Putamen (tissue), 1 donor: Measurements from ENCODE around the gene SNX18.

Experiments
- DNase-seq: peaks from one replicate; pipeline ENCODE4 v3.0.0-alpha.2; 2016; ENCODE audit warnings: low spot score

The SNX18 gene

DNA sequence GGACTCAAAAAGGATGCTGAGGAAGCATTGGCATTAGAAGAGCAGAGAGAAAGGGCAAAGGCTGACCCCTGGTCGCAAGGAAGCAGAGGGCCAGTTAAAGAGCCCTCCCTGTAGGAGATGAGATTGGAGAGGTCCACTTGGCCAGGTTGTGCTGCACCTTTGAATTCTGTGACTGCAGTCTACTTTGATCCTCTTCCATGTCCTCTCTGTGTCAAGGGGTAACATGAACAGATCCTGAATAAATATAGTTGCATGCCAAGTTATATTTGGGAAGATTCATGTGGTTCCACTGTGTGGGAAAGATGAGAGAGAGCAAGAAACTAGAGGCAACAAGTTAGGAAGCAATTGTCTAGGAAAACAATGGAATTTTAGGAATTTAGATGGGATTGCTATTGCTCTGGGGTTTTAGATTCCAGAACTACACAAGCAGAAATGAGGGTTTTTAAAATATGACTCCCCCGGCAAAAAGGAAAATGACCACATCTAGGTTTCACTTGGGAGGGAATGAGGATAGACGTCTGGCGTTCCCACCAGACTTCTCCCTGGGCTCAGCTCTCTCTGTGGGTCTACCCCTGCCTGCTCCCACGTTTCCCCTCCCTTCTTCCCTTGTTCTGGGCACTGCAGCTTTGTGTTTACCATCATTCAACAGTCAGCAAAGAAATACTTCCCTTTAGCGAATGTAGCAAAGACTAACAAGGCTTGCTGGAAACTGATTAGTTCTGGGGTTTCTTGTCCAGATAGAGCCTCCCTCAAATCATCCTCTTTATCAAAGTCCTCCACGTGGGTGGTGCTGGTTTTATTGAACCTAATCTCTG, 63.6 kb downstream of the SNX18 start:
- no peak for DNase-seq

DNA sequence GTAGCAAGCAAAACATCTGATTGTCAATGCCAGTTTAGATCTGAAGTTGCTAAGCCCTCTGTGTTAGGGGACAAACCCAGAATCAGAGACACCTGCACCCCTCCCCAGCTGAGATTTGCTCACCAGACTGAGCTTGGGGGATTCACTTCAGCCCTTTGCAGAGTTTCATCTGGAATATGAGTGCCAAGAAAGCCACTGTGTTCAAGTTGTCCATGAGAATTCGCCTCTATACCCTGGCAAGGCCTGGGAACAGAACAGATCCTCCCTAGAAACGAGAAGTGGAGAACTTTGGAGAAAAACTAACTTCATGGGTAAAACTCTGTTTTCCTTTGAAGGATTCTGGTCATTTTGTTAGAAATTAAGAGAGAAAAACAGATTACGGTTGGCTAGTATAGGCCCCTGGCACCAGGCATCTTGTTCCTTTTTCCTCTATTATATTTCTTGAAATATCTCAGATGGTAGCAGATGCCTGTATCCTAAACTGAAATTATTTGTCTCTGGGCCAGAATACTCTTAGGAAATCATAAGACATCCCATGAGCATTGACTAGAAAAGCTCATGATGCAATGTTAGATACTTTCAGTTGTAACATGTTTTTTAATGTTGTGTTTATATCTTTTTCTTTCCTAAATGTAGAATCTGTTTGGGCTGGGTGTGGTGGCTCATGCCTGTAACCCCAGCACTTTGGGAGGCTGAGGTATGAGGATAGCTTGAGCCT, 64.4 kb downstream of the SNX18 start:
- DNase-seq: no peak

DNA sequence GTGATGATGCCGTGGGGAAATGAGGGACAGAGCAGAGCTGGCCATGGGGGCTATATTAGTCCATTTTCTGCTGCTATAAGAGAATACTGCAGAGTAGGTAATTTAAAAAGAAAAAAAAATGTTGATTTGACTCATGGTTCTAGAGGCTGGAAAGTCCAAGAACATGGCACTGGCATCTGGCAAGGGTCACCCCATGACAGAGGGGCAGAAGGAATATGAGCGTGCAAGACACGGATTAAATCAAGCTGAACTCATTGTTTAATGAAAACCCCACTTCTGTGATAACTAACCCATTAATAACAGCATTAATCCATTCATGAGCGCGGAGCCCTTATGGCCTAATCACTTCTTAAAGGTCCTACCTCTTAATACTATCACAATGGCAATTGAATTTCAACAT, 68.8 kb downstream of the SNX18 start:
- no peak for DNase-seq

DNA sequence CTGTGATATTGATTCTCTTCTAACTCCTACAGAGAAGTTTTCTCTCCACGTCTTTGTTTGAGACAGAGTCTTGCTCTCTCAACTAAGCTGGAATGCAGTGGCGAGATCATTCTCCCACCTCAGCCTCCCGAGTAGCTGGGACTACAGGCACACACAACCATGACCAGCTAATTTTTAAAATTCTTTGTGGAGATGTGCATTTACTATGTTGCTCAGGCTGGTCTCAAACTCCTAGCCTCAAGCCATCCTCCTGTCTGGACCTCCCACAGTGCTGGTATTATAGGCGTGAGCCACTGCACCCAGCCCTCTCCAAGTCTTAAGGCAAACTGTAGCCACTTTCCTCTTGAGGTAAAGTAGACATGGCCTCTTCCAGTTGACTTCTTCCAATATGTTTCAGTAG, 72.2 kb downstream of the SNX18 start:
- DNase-seq: no peak

DNA sequence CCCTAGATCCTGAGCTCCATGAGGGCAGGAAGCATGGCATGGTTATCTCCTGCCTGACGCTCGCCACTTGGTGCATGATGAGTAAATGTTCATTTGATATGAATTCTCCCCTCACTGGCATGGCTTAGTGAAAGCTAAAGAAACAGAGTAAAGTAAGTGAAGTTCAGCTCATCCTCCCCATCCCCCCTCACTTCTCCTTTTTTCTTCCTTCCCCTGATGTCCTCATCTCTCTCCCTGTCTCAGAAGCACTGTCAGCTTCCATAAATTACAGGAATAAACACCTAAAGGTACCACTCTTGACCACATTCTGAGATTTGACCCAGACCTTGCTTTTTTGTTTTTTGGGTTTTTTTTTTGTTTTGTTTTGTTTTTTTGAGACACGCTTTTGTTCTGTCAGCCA, 73.3 kb downstream of the SNX18 start:
- no peak for DNase-seq

DNA sequence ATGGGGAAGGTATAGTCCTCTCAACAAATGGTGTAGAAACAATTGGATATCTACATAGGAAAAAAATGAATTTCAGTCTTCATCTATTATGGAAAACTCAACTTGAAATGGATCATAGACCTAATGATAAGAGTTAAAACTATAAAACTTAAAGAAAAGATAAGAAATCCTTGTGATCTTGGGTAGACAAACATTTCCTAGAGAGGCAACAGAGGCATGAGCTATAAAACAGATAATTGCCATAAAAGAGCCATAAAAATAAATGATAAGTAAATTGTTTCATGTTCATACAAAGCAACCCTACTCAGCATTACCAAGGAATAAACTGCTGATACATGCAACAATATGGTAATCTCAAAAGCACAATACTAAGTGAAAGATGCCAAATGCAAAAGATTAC, 76.2 kb downstream of the SNX18 start:
- DNase-seq: no peak

DNA sequence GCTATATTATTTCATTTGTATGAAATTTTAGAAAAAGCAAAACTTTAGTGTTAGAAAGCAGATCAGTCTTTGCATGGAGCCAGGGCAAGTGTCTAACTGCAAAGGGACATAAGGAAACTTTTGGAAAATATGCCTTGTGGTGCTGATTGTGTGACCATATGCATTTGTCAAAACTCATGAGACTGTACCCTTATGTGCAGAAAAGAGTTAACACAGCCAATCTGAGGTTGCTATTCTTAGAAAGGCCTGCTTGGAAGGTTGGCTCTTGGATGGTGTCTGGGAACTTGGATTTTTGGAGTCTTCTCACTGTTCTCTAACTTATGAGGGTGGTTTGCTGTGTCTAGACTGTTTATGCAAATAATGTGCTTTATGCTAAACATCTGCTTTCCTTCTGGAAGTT, 76.6 kb downstream of the SNX18 start:
- no peak for DNase-seq

DNA sequence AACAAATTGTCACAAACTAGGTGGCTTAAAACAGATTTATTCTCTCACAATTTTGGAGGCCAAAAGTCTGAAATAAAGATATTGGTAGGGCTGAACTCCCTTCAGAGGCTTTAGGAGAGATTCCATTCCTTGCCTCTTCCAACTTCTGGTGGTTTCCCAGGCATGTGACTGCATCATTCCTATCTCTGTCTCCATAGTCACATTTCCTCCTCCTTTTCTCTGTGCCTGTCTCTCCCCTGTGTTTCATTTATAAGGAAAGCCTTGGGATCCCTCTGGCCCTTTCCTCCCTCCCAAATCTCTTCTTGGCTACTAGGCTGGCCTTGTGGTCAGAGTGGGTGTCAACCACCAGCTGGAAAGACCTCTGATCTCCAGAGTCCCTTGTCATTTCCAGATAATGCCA, 78.2 kb downstream of the SNX18 start:
- no peak for DNase-seq
